ENCODE data around the gene TMEM9. TPM values are rescaled to one million over a fixed set of nuclear protein-coding genes. Genes with fewer than 3 reads are reported as not detected.

TMEM9 gene
- total RNA-seq, 2 donors from 2014 or later: 41.8 to 63.4 TPM

DNA sequence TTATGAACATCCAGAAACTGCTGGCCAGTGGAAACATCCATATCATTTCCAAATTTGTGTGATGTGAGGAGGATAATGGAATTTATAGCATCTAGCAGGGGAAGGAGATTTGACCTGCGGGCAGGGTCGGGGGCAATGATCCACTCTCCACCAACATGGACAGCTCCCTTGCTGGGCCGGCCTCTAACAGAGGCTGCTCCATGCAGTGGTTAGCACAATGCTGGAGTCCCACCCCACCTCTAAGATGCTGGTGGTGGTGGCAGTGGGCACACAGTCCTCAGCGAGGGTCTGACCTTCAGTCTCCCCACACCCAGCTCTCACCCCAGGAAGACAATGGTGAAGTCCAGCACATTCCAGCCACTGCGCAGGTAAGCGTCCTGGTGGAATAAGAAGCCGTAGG is 60.7 kb downstream of the TMEM9 start:
- no peak for DNase-seq (ENCODE audit: low spot score)
- no peaks in the 10 kb centered on the region for H3K9me3 ChIP-seq
- no peaks in the 10 kb centered on the region for H3K27me3 ChIP-seq
- H3K4me3 ChIP-seq: no peak overlapping the region
- H3K27ac ChIP-seq: no peak overlapping the region
- TF ChIP-seq, protein P1, sequence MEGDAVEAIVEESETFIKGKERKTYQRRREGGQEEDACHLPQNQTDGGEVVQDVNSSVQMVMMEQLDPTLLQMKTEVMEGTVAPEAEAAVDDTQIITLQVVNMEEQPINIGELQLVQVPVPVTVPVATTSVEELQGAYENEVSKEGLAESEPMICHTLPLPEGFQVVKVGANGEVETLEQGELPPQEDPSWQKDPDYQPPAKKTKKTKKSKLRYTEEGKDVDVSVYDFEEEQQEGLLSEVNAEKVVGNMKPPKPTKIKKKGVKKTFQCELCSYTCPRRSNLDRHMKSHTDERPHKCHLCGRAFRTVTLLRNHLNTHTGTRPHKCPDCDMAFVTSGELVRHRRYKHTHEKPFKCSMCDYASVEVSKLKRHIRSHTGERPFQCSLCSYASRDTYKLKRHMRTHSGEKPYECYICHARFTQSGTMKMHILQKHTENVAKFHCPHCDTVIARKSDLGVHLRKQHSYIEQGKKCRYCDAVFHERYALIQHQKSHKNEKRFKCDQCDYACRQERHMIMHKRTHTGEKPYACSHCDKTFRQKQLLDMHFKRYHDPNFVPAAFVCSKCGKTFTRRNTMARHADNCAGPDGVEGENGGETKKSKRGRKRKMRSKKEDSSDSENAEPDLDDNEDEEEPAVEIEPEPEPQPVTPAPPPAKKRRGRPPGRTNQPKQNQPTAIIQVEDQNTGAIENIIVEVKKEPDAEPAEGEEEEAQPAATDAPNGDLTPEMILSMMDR (IDR thresholded peaks at IDR 0.05): no peak
- H3K4me1 ChIP-seq: no peaks in the 10 kb centered on the region
- no peaks in the 10 kb centered on the region for H3K36me3 ChIP-seq

DNA sequence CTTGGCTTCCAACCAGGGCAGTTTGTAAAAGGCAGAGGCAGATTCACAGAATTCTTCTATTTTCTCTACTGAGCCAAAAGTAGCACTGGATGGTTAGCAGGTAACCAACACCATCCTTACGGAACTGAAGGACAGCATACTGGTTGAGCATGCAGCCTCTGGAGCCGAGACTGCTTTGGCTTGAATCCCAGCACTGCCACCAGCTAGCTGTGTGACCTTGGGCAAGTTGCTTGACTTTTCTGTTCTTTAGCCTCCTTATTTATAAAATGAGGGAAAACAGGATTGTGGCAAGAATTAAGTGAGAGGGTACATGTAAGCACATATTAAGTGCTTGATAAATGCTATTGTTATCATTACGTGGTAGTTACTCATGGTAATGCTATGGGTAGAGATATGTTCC is 61.5 kb downstream of the TMEM9 start:
- TF ChIP-seq, protein P1 (IDR thresholded peaks at IDR 0.05): no peak
- no peaks in the 10 kb centered on the region for H3K9me3 ChIP-seq
- H3K27ac ChIP-seq: no peak overlapping the region
- H3K36me3 ChIP-seq: no peaks in the 10 kb centered on the region
- no peaks in the 10 kb centered on the region for H3K27me3 ChIP-seq
- no peak for DNase-seq (ENCODE audit: low spot score)
- H3K4me1 ChIP-seq: no peaks in the 10 kb centered on the region
- no peak overlapping the region for H3K4me3 ChIP-seq

- Histone ChIP-seq H3K36me3 (no peaks in the 10 kb centered on the region), H3K4me1 (no peaks in the 10 kb centered on the region), H3K27ac (no peak overlapping the region), H3K27me3 (no peaks in the 10 kb centered on the region), H3K4me3 (no peak overlapping the region), H3K9me3 (no peaks in the 10 kb centered on the region)
- TF ChIP-seq, protein P1 (IDR thresholded peaks at IDR 0.05): no peak
- no peak for DNase-seq (ENCODE audit: low spot score)
These were observed 63.0 kb downstream of the TMEM9 start for GRCh38 chr1:201091256-201091655.

- Histone ChIP-seq H3K9me3 (no peaks in the 10 kb centered on the region), H3K4me3 (no peak overlapping the region), H3K27me3 (no peaks in the 10 kb centered on the region), H3K4me1 (no peaks in the 10 kb centered on the region), H3K36me3 (no peaks in the 10 kb centered on the region), H3K27ac (no peak overlapping the region)
- TF ChIP-seq, protein P1 (IDR thresholded peaks at IDR 0.05): no peak
- no peak for DNase-seq (ENCODE audit: low spot score)
These were observed 63.7 kb downstream of the TMEM9 start for GRCh38 chr1:201090541-201090940.

GRCh38 chr1:201089596-201089995 is 64.7 kb downstream of the TMEM9 start:
- H3K36me3 ChIP-seq: no peaks in the 10 kb centered on the region
- no peaks in the 10 kb centered on the region for H3K4me1 ChIP-seq
- H3K4me3 ChIP-seq: no peak overlapping the region
- H3K9me3 ChIP-seq: no peaks in the 10 kb centered on the region
- H3K27ac ChIP-seq: no peak overlapping the region
- no peaks in the 10 kb centered on the region for H3K27me3 ChIP-seq
- TF ChIP-seq, protein P1 (IDR thresholded peaks at IDR 0.05): no peak
- no peak for DNase-seq (ENCODE audit: low spot score)

DNA sequence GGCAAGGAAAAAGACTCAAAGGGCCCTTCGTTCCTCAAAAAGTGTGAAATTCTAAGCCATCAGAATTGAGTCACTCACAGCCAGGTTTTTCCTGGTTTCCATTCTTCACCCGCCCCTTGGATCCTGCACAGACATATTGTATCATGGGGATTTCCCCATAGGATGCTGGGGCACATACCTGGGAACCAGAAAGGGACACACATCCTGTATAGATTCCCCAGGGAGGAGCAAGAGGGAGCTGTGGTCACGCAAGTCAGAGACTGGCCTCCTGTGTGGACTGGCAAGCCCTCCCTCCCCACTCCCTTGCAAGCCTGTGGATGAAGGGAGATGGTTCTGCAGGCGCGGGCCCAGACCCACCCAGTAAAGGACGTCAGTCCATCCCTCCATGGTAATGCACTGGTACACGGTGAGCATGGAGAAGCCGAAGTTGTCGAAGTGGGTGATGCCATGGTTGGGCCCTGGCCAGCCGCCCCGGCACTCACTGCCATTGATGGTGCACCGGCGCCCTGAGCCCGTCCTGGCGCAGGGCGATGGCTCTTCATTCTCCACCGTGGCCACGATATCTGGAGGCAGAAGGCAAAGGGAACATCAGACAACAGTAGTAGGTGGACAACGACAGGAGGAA is 65.3 kb downstream of the TMEM9 start:
- TF ChIP-seq, protein P1 (IDR thresholded peaks at IDR 0.05): no peak
- Histone ChIP-seq H3K9me3 (no peaks in the 10 kb centered on the region), H3K36me3 (no peaks in the 10 kb centered on the region), H3K27ac (no peak overlapping the region), H3K4me3 (no peak overlapping the region), H3K27me3 (no peaks in the 10 kb centered on the region), H3K4me1 (no peaks in the 10 kb centered on the region)
- no peak for DNase-seq (ENCODE audit: low spot score)
